Brain microvascular endothelial cell (primary cell): ENCODE data around the gene VMAC.

Source experiments
- DNase-seq: peaks from one replicate; pipeline ENCODE4 v3.0.0-alpha.2; 2020
- H3K27ac ChIP-seq: fragments of 250-450 bp; sonication (Bioruptor Pico); 2 replicates; pipeline ENCODE4 v1.5.1; 2020; ENCODE audit warnings: mild to moderate bottlenecking, moderate library complexity
- H3K27me3 ChIP-seq: fragments of 250-450 bp; sonication (Bioruptor Pico); replicated peaks from 2 replicates; pipeline ENCODE4 v1.5.1; 2020; ENCODE audit warnings: mild to moderate bottlenecking
- H3K36me3 ChIP-seq: fragments of 250-450 bp; sonication (Bioruptor Pico); replicated peaks from 2 replicates; pipeline ENCODE4 v1.5.1; 2020; ENCODE audit warnings: mild to moderate bottlenecking
- H3K4me3 ChIP-seq: 2 replicates; pipeline ENCODE4 v1.5.1; 2011; ENCODE audit warnings: low read depth, mild to moderate bottlenecking, control low read depth, low read length, moderate library complexity
- in situ Hi-C: cut with HindIII; loops from 2 replicates; pipeline ENCODE4 v1.10.0; 2017; ENCODE audit warnings: low sequenced_read_pairs, low pct_ligation_motif_present
- TF ChIP-seq, protein P1 (sequence below): IDR thresholded peaks from 2 replicates; pipeline ENCODE4 v1.5.1; 2011; ENCODE audit warnings: low read depth, mild to moderate bottlenecking, moderate library complexity, low read length, control low read depth, inconsistent platforms; ENCODE audit errors: missing control alignments

VMAC gene

DNA sequence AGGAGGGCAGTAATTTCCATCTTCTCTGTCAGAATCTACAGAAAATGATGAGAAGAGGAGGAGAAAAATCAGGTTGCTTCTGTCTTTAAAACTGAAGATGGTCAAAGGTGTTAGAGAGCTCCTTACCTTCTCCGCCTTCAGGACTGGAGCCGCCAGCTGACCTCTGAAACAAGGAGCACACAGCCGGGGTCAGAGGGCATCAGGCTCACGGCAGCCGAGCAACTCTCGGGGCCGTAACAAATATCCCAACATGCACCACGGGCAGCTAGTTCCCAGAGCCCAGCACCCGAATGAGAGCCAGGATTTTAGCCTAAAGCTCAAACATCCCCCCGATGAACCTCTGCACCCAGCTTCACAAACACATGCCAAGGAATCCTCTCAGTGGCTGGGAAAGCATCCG is 37.0 kb downstream of the VMAC start:
- in situ Hi-C loops: no loop called here
- no peak for DNase-seq

DNA sequence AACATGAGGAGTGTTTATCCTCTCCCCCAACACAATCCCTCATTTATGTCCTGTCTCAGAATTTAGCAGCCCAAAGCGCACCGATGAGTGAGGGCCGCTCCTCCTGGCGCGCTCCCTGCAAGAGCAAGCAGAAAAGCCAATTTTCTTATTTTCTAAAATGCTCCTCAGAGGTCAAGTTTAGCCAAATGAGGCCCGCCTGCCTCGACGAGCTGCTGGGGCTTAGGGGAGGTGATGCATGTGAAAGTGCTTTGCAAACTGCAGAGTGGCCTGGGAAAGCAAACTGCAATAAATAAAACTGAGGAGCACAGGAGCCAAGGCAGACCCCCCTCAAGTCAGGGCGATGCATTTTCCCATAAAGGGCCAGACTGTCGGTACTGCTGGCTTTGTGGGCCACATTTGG is 38.4 kb downstream of the VMAC start:
- TF ChIP-seq, protein P1, sequence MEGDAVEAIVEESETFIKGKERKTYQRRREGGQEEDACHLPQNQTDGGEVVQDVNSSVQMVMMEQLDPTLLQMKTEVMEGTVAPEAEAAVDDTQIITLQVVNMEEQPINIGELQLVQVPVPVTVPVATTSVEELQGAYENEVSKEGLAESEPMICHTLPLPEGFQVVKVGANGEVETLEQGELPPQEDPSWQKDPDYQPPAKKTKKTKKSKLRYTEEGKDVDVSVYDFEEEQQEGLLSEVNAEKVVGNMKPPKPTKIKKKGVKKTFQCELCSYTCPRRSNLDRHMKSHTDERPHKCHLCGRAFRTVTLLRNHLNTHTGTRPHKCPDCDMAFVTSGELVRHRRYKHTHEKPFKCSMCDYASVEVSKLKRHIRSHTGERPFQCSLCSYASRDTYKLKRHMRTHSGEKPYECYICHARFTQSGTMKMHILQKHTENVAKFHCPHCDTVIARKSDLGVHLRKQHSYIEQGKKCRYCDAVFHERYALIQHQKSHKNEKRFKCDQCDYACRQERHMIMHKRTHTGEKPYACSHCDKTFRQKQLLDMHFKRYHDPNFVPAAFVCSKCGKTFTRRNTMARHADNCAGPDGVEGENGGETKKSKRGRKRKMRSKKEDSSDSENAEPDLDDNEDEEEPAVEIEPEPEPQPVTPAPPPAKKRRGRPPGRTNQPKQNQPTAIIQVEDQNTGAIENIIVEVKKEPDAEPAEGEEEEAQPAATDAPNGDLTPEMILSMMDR: no peak
- Histone ChIP-seq H3K27ac (no peak overlapping the region), H3K36me3 (peaks cover 10% of the 10 kb centered on the region), H3K27me3 (no peaks in the 10 kb centered on the region), H3K4me3 (no peak overlapping the region)
- DNase-seq: no peak
- in situ Hi-C loops: no loop called here

More for the DNA sequence above, 37.0 kb downstream of the VMAC start:
- H3K36me3 ChIP-seq: peaks cover 17% of the 10 kb centered on the region
- H3K27ac ChIP-seq: no peak overlapping the region
- TF ChIP-seq, protein P1: no peak
- H3K27me3 ChIP-seq: no peaks in the 10 kb centered on the region
- no peak overlapping the region for H3K4me3 ChIP-seq

DNA sequence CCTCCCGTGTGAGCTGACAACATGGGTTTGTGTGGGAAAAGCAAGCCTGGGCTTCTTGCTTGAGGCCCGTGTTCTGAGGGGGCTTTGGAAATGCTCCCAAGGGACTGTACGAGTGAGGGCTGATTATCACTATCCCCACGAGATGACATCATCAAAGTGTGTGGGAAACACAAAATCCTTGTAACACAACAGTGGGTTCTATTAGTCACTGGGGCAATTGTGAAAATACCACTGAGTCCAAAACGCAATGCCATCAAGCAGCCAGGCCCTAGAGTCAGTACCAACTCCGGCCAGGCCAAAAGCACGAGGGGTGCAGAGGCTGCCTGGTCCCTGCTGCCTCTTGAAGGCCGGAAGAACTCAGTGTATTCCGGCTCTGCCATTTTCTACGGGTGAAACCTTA is 39.0 kb downstream of the VMAC start:
- H3K27ac ChIP-seq: no peak overlapping the region
- DNase-seq: peak; percentile 45
- peaks cover 9% of the 10 kb centered on the region for H3K36me3 ChIP-seq
- in situ Hi-C loops: no loop called here
- no peak overlapping the region for H3K4me3 ChIP-seq
- TF ChIP-seq, protein P1: no peak
- no peaks in the 10 kb centered on the region for H3K27me3 ChIP-seq

DNA sequence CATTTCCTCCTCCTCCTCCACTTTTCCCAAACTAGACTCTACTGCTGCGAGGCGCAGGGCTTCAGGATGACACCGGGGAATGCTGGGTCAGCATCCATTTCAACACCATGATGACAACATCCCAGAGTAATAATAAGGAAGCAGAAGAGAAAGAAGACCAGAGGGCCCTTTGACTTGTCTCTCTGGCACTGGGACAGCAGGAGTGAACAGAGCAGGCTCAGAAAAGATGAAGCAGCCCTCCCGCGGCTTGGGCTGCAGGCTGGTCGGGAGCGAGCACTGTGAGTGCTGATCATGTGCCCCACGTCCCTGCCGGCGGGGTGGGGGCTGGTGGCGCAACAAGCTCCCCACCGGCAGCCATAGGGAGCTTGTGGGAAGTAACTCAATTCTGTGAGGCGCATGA is 42.8 kb downstream of the VMAC start:
- Histone ChIP-seq H3K27me3 (no peaks in the 10 kb centered on the region), H3K4me3 (no peak overlapping the region), H3K27ac (no peak overlapping the region), H3K36me3 (peaks cover 4% of the 10 kb centered on the region)
- TF ChIP-seq, protein P1: no peak
- in situ Hi-C loops: no loop called here
- peak; percentile 57 for DNase-seq

DNA sequence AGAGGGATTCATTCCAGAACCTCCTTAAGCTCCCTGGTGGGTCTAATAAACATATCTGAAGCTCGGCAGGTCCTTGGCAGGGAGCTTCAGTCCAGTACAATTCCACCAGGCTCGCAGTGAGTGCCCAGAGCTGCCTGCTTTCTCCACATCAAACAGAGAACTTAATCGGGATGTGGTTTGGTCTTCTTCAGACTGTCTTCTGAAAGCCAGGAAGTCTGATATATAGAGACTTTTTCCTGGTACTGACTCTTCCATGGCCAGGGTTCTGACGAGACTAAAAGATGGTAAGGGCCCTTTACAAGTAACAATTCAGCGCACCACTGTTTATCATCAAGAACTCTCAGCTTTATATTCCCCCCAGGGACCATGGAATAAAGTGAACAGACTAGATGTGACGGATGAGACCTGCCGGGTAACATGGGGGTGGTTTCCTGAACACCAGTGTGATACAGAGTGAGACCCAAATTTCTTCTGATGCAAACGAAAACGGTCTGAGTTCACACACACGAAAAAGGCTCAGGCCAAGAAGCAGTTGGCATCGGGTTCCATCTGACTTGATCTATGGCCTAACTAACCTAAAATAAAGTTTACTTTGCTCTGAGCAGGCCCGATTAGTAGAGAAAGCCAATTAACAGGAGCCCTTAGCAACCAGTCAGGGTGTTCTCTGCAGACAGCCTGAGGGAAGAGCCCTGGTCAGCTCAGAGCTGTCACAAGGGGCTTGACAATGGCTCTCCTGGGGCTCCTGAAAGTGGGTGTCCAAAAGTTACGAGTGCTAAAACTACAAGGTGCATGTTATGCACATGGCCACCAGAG is 44.3 kb downstream of the VMAC start:
- in situ Hi-C loops: no loop called here
- DNase-seq: no peak
- no peaks in the 10 kb centered on the region for H3K27me3 ChIP-seq
- H3K36me3 ChIP-seq: peaks cover 4% of the 10 kb centered on the region
- H3K27ac ChIP-seq: no peak overlapping the region
- TF ChIP-seq, protein P1: no peak
- H3K4me3 ChIP-seq: no peak overlapping the region
